SK-N-SH treated with all-trans-retinoic acid at 6 μM for 48 hours (cell line): Measurements from ENCODE around the gene S100PBP.
A peak's percentile ranks its signal among the peaks of the same experiment; 100 is the strongest.

Experiments used
- ATAC-seq: fragments of 200-7000 bp; cut with Tn5 transposase; 3 replicates; pipeline ENCODE4 v1.9.1; 2020; ENCODE audit warnings: mild to moderate bottlenecking, moderate library complexity
- BACH2 ChIP-seq: fragments of 250-450 bp; sonication (Bioruptor Pico); IDR thresholded peaks from 2 replicates; pipeline ENCODE4 v1.9.0; 2021; ENCODE audit warnings: mild to moderate bottlenecking, borderline replicate concordance
- CREB5 ChIP-seq: fragments of 250-450 bp; sonication (Bioruptor Pico); IDR thresholded peaks from 2 replicates; pipeline ENCODE4 v1.5.1; 2020; ENCODE audit warnings: low read depth, mild to moderate bottlenecking, moderate library complexity
- CSDC2 ChIP-seq: fragments of 250-450 bp; sonication (Bioruptor Pico); IDR thresholded peaks from 2 replicates; pipeline ENCODE4 v1.5.0; 2020; ENCODE audit warnings: mild to moderate bottlenecking, moderate library complexity
- CSRNP3 ChIP-seq: fragments of 250-450 bp; sonication (Bioruptor Pico); IDR thresholded peaks from 2 replicates; pipeline ENCODE4 v1.5.1; 2021; ENCODE audit warnings: mild to moderate bottlenecking, moderate library complexity
- ISL1 ChIP-seq: fragments of 250-450 bp; sonication (Bioruptor Pico); IDR thresholded peaks from 2 replicates; pipeline ENCODE4 v2.1.2; 2022; ENCODE audit warnings: mild to moderate bottlenecking, moderate library complexity
- PATZ1 ChIP-seq: fragments of 250-450 bp; sonication (Bioruptor Pico); IDR thresholded peaks from 2 replicates; pipeline ENCODE4 v1.8.0; 2020; ENCODE audit warnings: mild to moderate bottlenecking, moderate library complexity, borderline replicate concordance
- POU6F1 ChIP-seq: fragments of 250-450 bp; sonication (Bioruptor Pico); IDR thresholded peaks from 2 replicates; pipeline ENCODE4 v1.8.0; 2021; ENCODE audit warnings: low read depth, mild to moderate bottlenecking, moderate library complexity, borderline replicate concordance
- RARB ChIP-seq: fragments of 250-450 bp; sonication (Bioruptor Pico); IDR thresholded peaks from 2 replicates; pipeline ENCODE4 v1.8.0; 2021; ENCODE audit warnings: mild to moderate bottlenecking, moderate library complexity
- TCF4 ChIP-seq: fragments of 250-450 bp; sonication (Bioruptor Pico); IDR thresholded peaks from 2 replicates; pipeline ENCODE4 v1.8.0; 2021; ENCODE audit warnings: mild to moderate bottlenecking, moderate library complexity, borderline replicate concordance
- TOX ChIP-seq: fragments of 250-450 bp; sonication (Bioruptor Pico); IDR thresholded peaks from 2 replicates; pipeline ENCODE4 v1.8.0; 2021; ENCODE audit warnings: mild to moderate bottlenecking, moderate library complexity, borderline replicate concordance
- TSHZ2 ChIP-seq: fragments of 250-450 bp; sonication (Bioruptor Pico); IDR thresholded peaks from 2 replicates; pipeline ENCODE4 v1.5.0; 2020; ENCODE audit warnings: mild to moderate bottlenecking, moderate library complexity
- ZC3H10 ChIP-seq: fragments of 250-450 bp; sonication (Bioruptor Pico); IDR thresholded peaks from 2 replicates; pipeline ENCODE4 v1.5.1; 2021; ENCODE audit warnings: mild to moderate bottlenecking, moderate library complexity
- ZFP3 ChIP-seq: fragments of 250-450 bp; sonication (Bioruptor Pico); IDR thresholded peaks from 2 replicates; pipeline ENCODE4 v1.5.0; 2020; ENCODE audit warnings: mild to moderate bottlenecking, moderate library complexity
- ZNF70 ChIP-seq: fragments of 450-650 bp; formaldehyde crosslinking; IDR thresholded peaks from 2 replicates; pipeline ENCODE4 v1.5.0; 2020; ENCODE audit warnings: mild to moderate bottlenecking, moderate library complexity
- ZNF8 ChIP-seq: fragments of 450-650 bp; formaldehyde crosslinking; IDR thresholded peaks from 2 replicates; pipeline ENCODE4 v1.5.0; 2020; ENCODE audit warnings: mild to moderate bottlenecking, moderate library complexity

S100PBP gene

GRCh38 chr1:32883338-32884031 is 66.0 kb downstream of the S100PBP start:
- ATAC-seq = no peak
- TF ChIP-seq ISL1 (CRISPR knock-in tag) = no peak
- peak; percentile 66; the same call in 1 of the 2 replicates for TF ChIP-seq ZNF70 (CRISPR knock-in tag)
- TF ChIP-seq POU6F1 (CRISPR knock-in tag) = no peak
- TF ChIP-seq ZC3H10 (CRISPR knock-in tag) = no peak

- TF ChIP-seq PATZ1 (CRISPR knock-in tag) = no peak
- no peak for TF ChIP-seq TCF4
- ATAC-seq = no peak
These were observed 66.5 kb downstream of the S100PBP start for GRCh38 chr1:32884032-32884372.

- TF ChIP-seq ZFP3 (CRISPR knock-in tag) (no peak), TCF4 (no peak), TSHZ2 (CRISPR knock-in tag) (no peak), RARB (no peak), CSDC2 (CRISPR knock-in tag) (no peak), BACH2 (CRISPR knock-in tag) (no peak), CREB5 (CRISPR knock-in tag) (no peak), PATZ1 (CRISPR knock-in tag) (no peak)
- TF ChIP-seq, all 23 proteins: peak for 0
- ATAC-seq = no peak
These were observed 67.3 kb downstream of the S100PBP start for GRCh38 chr1:32884726-32885125.

- no peak for TF ChIP-seq TOX (CRISPR knock-in tag)
- no peak for TF ChIP-seq ZNF8
- TF ChIP-seq CSRNP3 (CRISPR knock-in tag) = no peak
- no peak for ATAC-seq
These were observed 68.2 kb downstream of the S100PBP start for GRCh38 chr1:32885676-32886003.
